Adrenal gland (tissue), 12 donors: ENCODE data around the gene ACBD6. TPM values are rescaled to one million over a fixed set of nuclear protein-coding genes. Genes with fewer than 3 reads are reported as not detected.

Experiments used
- DNase-seq, 7 donors: peaks; one replicate each; pipeline ENCODE4 v3.0.0-alpha.2; 2019 to 2020
- H3K27ac ChIP-seq, 5 donors: fragments of 200-600 bp; sonication (generic) in 4 of 5; 1 replicate in 3 of 5; 2 replicates in 2 of 5; pipeline versions ENCODE4 v1.5.1 to v1.8.0; 2016 to 2020; ENCODE audit warnings: mild to moderate bottlenecking in 1 of 5
- H3K27me3 ChIP-seq: fragments of 200-600 bp; 2 replicates; pipeline ENCODE4 v1.8.0; 2021
- H3K36me3 ChIP-seq, 2 donors: fragments of 200-600 bp; replicated peaks in 1 of 2; 1 replicate in 1 of 2; 2 replicates in 1 of 2; pipeline versions ENCODE4 v1.5.1 to v1.8.0; 2018 to 2022
- H3K4me1 ChIP-seq, 2 donors: fragments of 200-600 bp; replicated peaks in 1 of 2; 1 replicate in 1 of 2; 2 replicates in 1 of 2; pipeline versions ENCODE4 v1.5.1 to v1.8.0; 2018 to 2021
- H3K4me3 ChIP-seq, 4 donors: fragments of 200-600 bp; sonication (generic) in 3 of 4; one replicate each; pipeline ENCODE4 v1.5.1; 2016 to 2018
- H3K9me3 ChIP-seq, 3 donors: fragments of 200-600 bp; sonication (generic) in 1 of 3; replicated peaks in 1 of 3; 1 replicate in 2 of 3; 2 replicates in 1 of 3; pipeline versions ENCODE4 v1.5.1 to v1.8.0; 2016 to 2021
- CTCF ChIP-seq, 6 experiments: fragments of 450-650 bp in 4 of 6; fragments of 200-600 bp in 2 of 6; sonication (generic) in 1 of 6; IDR thresholded peaks; 1 replicate in 5 of 6; 2 replicates in 1 of 6; pipeline versions ENCODE4 v1.5.1 to v1.8.0; 2016 to 2021; ENCODE audit warnings: antibody characterized with exemption in 6 of 6, mild to moderate bottlenecking in 2 of 6, moderate library complexity in 1 of 6
- POLR2A ChIP-seq, 2 donors: fragments of 450-650 bp; IDR thresholded peaks; one replicate each; pipeline ENCODE4 v1.6.1; 2017; ENCODE audit warnings: antibody characterized with exemption in 2 of 2, mild to moderate bottlenecking in 2 of 2, moderate library complexity in 1 of 2
- WGBS, 4 donors: extraction: QIAGEN DNeasy Blood & Tissue Kit in 2 of 4; methylation state at CpG; one replicate each; pipeline versions ENCODE4 v1.1.5 to v1.1.7; 2013 to 2017; 5-methylcytosine and 5-hydroxymethylcytosine counted together
- intact Hi-C, 2 donors: fragments of 100-400 bp; cut with DNase I; formaldehyde crosslinking; loops; one replicate each; pipeline versions ENCODE4 v1.14.1 to v1.15.0; 2022 to 2023
- polyA plus RNA-seq, 3 donors: library from polyadenylated mRNA; stranded (reverse); fragments of 200-250 nt in 2 of 3; fragments of 350-450 nt in 1 of 3; fragmentation: Illumina TruSeq in 1 of 3; extraction: RNeasy Lipid Tissue Mini Kit (QIAGEN cat#74804) in 1 of 3; gene quantifications; one replicate each; pipeline ENCODE4 v1.2.3, GENCODE V29; 2013 to 2014
- total RNA-seq, 9 donors: library from RNA; depleted of rRNA in 4 of 9; stranded (reverse); fragments of >200 nt in 4 of 9; fragments of 120-200 nt in 1 of 9; fragmentation: NEBNext Ultra II Directional in 1 of 9; extraction: Animal tissue kit (Norgen Biotek cat#: 25700) in 1 of 9; gene quantifications; one replicate each; pipeline versions ENCODE4 v1.1.0 to v1.2.4, GENCODE V29; 2013 to 2023
- donor health status: healthy with polysubstance abuse.
- donor health status: Bipolar disorder and iron deficiency.
- donor health status: DM: yes; HTN: yes; CAD: no.
- donor health status: DM: no; HTN: no; CAD: no.
- donor health status: DM: no; HTN: no; CAD: no.
- donor health status: DM: yes; HTN: yes; CAD: no.

The ACBD6 gene
- total and polyA plus RNA-seq, 12 donors, result 28.7 to 75.1 (median 36.6) TPM

GRCh38 chr1:180258935-180259334 is 243.4 kb downstream of the ACBD6 start:
- H3K4me1 ChIP-seq, result no peaks in the 10 kb centered on the region
- no peak overlapping the region for H3K27ac ChIP-seq
- no peaks in the 10 kb centered on the region for H3K36me3 ChIP-seq
- peaks cover 22% of the 10 kb centered on the region for H3K27me3 ChIP-seq
- intact Hi-C loops, result loop anchor here in 1 of 2 donors (10.0 kb wide), 1 partner anchor 216 kb away; no protein-coding TSS in a partner anchor
- DNase-seq, result no peak
- no peak for TF ChIP-seq POLR2A (IDR thresholded peaks at IDR 0.05)
- no peak for TF ChIP-seq CTCF (IDR thresholded peaks at IDR 0.05)
- no peaks in the 10 kb centered on the region for H3K9me3 ChIP-seq
- H3K4me3 ChIP-seq, result no peak overlapping the region
- 77 to 84% (median 79%) methylated on average over 5 of the region's 5 CpGs for WGBS, 4 donors

- no peaks in the 10 kb centered on the region for H3K36me3 ChIP-seq
- 81 to 87% (median 83%) methylated on average over 12 of the region's 12 CpGs for WGBS, 4 donors
- peaks cover 22% of the 10 kb centered on the region for H3K27me3 ChIP-seq
- H3K4me3 ChIP-seq, result no peak overlapping the region
- TF ChIP-seq POLR2A (IDR thresholded peaks at IDR 0.05), result no peak
- no peak for TF ChIP-seq CTCF (IDR thresholded peaks at IDR 0.05)
- DNase-seq, result no peak
- intact Hi-C loops, result loop anchor here in 1 of 2 donors (10.0 kb wide), 1 partner anchor 217 kb away; no protein-coding TSS in a partner anchor
- H3K9me3 ChIP-seq, result no peaks in the 10 kb centered on the region
- H3K27ac ChIP-seq, result no peak overlapping the region
- H3K4me1 ChIP-seq, result no peaks in the 10 kb centered on the region
Measured at GRCh38 chr1:180258290-180258689, 244.1 kb downstream of the ACBD6 start.

- H3K9me3 ChIP-seq, result no peaks in the 10 kb centered on the region
- H3K27me3 ChIP-seq, result peaks cover 22% of the 10 kb centered on the region
- no peak overlapping the region for H3K4me3 ChIP-seq
- H3K4me1 ChIP-seq, result no peaks in the 10 kb centered on the region
- TF ChIP-seq CTCF (IDR thresholded peaks at IDR 0.05) (no peak), POLR2A (IDR thresholded peaks at IDR 0.05) (no peak)
- DNase-seq, result no peak
- no peaks in the 10 kb centered on the region for H3K36me3 ChIP-seq
- 73 to 81% (median 76%) methylated on average over 8 of the region's 8 CpGs for WGBS, 4 donors
- intact Hi-C loops, result loop anchor here in 1 of 2 donors (10.0 kb wide), 1 partner anchor 217 kb away; no protein-coding TSS in a partner anchor
- no peak overlapping the region for H3K27ac ChIP-seq
Measured at GRCh38 chr1:180257486-180257885, 244.9 kb downstream of the ACBD6 start.

- peaks cover 22% of the 10 kb centered on the region for H3K27me3 ChIP-seq
- TF ChIP-seq CTCF (IDR thresholded peaks at IDR 0.05), result no peak
Measured at GRCh38 chr1:180257028-180257386, 245.4 kb downstream of the ACBD6 start.

More at GRCh38 chr1:180257028-180257386, 245.4 kb downstream of the ACBD6 start:
- Histone ChIP-seq H3K27ac (no peak overlapping the region), H3K36me3 (no peaks in the 10 kb centered on the region), H3K4me3 (no peak overlapping the region), H3K9me3 (no peaks in the 10 kb centered on the region), H3K4me1 (no peaks in the 10 kb centered on the region)
- no peak for DNase-seq
- intact Hi-C loops, result loop anchor here in 1 of 2 donors (10.0 kb wide), 1 partner anchor 218 kb away; no protein-coding TSS in a partner anchor
- 41 to 50% (median 45%) methylated on average over 5 of the region's 5 CpGs for WGBS, 4 donors
